VCaP (cell line): Measurements from ENCODE around the gene MRPL10.
"Not testable (repeated sequence)": the region's sequence is repeated elsewhere in the genome, so short reads cannot be mapped to it uniquely, and the experiment has no call there.

Experiments used
- H3K27ac ChIP-seq: fragments of 450-650 bp; 2 replicates; pipeline ENCODE4 v1.5.1; 2017
- CTCF ChIP-seq: fragments of 450-650 bp; conservative IDR thresholded peaks from 2 replicates; pipeline ENCODE4 v1.5.1; 2017; ENCODE audit warnings: mild to moderate bottlenecking, moderate library complexity

The MRPL10 gene

GRCh38 chr17:47781397-47781796, 49.9 kb downstream of the MRPL10 start:
- H3K27ac ChIP-seq: no peak overlapping the region
- TF ChIP-seq CTCF: no peak

DNA sequence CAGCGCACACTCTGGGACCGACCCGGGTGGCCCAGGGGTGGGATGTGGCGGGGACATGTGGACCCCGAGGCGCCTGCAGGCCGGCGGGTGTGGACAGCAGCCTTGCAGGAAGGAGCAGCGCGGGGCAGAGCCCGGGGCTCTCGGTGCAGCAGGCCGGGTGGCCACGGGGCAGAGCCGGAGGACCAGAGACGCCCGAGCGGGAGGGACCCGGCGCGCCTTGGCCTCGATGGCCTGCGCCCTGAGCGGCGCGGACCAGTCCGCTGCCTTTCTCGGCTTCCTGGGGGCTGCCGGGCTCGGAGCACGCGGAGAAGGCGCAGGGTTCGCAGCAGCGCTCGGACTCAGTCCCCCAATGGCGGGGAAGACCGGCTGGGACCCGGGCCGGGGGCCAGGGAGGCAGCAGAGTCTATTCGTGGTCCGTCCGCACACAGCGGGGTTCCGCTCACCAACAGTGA, 53.1 kb downstream of the MRPL10 start:
- TF ChIP-seq CTCF: no peak
- no peak overlapping the region for H3K27ac ChIP-seq

DNA sequence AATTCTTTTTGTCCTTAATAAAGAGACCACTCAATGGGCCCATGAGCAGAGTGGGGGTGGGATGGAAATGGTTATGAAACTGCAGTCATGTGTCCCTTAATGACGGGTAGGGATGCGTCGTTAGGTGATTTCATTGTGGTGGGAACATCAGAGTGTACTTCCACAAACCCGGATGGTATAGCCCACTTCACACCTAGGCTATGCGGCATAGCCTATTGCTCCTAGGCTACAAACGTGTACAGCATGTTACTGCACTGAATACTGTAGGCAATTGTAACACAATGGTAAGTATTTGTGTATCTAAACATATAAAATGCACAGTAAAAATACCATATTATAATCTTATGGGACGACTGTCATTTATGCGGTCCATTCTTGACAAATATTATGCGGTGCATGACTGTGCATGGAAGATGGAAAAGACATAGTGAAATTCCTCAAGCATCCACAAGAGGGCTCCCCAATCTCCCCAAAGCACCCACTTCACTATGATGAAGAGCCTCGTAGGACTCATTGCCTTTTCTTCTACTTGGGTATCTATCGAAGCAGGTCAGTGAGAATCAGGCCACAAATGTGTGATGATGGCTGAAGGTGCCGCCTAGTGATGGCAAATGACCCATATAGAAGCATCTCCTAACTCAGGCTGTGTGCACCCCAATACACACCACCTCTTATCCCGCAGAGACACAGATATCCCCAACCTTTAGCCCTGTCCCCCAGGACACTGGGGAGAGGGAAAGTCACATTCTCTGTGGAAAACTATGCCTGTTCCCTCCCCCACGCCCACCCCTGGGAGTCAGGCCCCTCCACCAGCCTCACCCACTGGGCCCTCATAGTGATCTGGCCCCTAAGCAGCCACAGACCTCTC, 54.8 kb downstream of the MRPL10 start:
- no peak overlapping the region for H3K27ac ChIP-seq
- peak; percentile 92 for TF ChIP-seq CTCF

DNA sequence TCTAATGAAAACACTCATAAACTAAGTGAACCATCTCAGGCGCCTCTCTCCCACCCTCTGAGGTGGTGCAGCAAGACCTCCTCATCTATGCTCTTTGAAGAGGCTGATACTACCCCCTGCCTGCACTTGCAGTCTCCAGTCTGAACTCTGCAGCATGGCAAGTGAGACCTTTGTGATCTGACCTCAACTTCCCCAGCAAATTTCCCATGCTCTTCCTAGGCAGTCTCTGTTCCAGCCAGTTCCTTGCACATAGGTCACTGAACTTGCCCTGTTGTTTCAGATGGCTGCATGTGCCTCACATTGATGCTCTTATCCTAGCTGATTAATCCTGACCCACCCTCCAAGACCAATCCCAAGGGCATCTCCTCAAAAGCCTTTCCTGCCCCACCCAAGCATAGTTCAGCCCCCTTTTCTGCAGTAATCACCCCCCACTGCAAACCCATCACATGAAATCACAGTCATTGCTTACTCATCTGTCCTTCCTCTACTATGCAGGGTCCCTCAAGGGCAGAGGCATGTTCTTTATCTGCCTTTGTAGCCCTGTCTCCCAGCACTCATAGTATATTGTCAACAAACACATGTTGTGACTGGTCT, 56.3 kb downstream of the MRPL10 start:
- no peak overlapping the region for H3K27ac ChIP-seq
- TF ChIP-seq CTCF: no peak

GRCh38 chr17:47774331-47774730, 57.0 kb downstream of the MRPL10 start:
- TF ChIP-seq CTCF: no peak
- H3K27ac ChIP-seq: no peak overlapping the region

DNA sequence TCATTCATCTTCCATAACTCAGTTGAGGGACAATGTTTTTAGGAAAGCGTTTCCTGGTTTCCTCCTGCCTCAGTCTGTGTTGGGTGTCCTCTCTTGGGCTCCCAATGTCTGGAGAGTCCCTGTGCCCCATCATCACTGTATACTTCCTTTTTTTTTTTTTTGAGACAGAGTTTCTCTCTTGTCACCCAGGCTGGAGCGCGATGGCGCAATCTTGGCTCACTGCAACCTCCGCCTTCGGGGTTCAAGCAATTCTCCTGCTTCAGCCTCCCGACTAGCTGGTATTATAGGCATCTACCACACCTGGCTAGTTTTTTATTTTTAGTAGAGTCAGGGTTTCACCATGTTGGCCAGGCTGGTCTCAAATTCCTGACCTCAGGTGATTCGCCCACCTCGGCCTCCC, 57.7 kb downstream of the MRPL10 start:
- not testable (repeated sequence) for H3K27ac ChIP-seq
